Tibial artery (tissue), 4 donors: ENCODE results near the gene CABLES2.

ENCODE experiments used
- DNase-seq, 2 donors: peaks; one replicate each; pipeline ENCODE4 v3.0.0-alpha.2; 2019
- H3K27ac ChIP-seq, 2 donors: fragments of 200-600 bp; sonication (generic) in 1 of 2; 1 replicate in 1 of 2; 2 replicates in 1 of 2; pipeline ENCODE4 v1.5.1; 2018 to 2019; ENCODE audit warnings: mild to moderate bottlenecking in 1 of 2
- H3K27me3 ChIP-seq, 2 donors: fragments of 200-600 bp; sonication (generic) in 1 of 2; one replicate each; pipeline versions ENCODE4 v1.5.1 to v1.6.0; 2016 to 2019
- H3K36me3 ChIP-seq, 3 donors: fragments of 200-600 bp; sonication (generic) in 2 of 3; one replicate each; pipeline ENCODE4 v1.5.1; 2016 to 2019; ENCODE audit warnings: mild to moderate bottlenecking in 2 of 3
- H3K4me1 ChIP-seq, 4 donors: fragments of 200-600 bp; sonication (generic) in 2 of 4; 1 replicate in 3 of 4; 2 replicates in 1 of 4; pipeline ENCODE4 v1.5.1; 2016 to 2019
- H3K4me3 ChIP-seq, 2 donors: fragments of 200-600 bp; sonication (generic) in 1 of 2; 1 replicate in 1 of 2; 2 replicates in 1 of 2; pipeline ENCODE4 v1.5.1; 2018 to 2019; ENCODE audit warnings: mild to moderate bottlenecking in 2 of 2
- H3K9me3 ChIP-seq, 3 donors: fragments of 200-600 bp; sonication (generic) in 1 of 3; one replicate each; pipeline ENCODE4 v1.5.1; 2016 to 2019
- intact Hi-C: fragments of 100-400 bp; cut with DNase I; formaldehyde crosslinking; loops from one replicate; pipeline ENCODE4 v1.15.0; 2023; ENCODE audit warnings: low total_unique reads
- TF ChIP-seq, protein P1 (sequence below), 2 experiments: fragments of 200-600 bp in 1 of 2; fragments of 450-650 bp in 1 of 2; IDR thresholded peaks; one replicate each; pipeline ENCODE4 v1.5.1; 2017 to 2019; ENCODE audit warnings: antibody characterized with exemption in 2 of 2, mild to moderate bottlenecking in 1 of 2, moderate library complexity in 1 of 2

CABLES2 gene

DNA sequence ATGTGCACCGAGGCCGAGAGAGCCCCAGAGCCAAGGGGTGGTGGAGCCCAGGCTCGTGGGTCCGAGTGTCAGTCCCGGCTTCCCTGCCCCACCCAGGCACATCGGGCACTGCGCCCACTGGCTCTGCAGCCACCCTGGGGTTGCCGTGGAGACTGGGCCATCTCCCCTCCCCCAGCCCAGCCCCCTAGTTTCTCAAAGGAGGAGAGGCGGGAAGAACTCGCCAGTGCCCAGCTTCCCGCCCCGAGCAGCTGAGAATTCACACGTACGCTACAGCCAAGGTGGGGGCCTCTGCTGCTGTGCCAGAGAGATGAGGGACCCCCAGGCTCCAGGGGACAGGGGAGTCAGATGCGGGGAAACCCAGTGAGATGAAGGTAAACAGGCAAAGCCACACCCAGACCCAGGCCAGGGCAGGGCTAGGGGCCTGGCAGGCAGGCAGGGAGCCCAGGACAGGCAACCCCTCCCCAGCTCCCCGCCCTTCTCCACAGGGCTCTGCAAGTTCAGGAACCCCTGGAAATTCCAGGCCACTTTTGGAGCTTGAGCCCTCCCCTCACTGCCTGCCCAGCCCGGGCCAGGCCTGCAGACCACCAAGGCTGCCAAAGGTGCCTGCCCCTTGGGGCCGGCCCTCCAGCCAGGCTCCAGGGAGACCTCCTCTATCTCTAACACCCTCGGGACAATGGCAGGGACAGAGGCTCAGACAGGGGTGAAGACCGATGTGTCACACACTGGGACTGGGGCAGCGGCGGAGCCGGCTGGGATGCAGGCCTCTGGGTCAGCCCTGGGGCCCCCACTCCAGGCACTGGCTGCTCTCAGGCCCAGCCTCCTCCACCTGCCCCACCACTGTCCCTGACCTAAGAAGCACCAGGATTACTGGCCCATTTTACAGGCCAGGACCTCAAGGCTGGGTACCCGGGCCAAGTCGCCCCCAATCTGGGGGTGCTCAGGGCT, 46.0 kb downstream of the CABLES2 start:
- Histone ChIP-seq H3K9me3 (no peaks in the 10 kb centered on the region), H3K4me3 (no peak overlapping the region), H3K36me3 (peaks cover 0 to 14% (median 0%) of the 10 kb centered on the region in 3 donors), H3K27me3 (no peaks in the 10 kb centered on the region), H3K4me1 (peaks cover 6 to 97% (median 92%) of the 10 kb centered on the region in 4 donors), H3K27ac (peak overlapping the region; percentile 96 to 98)
- intact Hi-C loops, result no loop called here
- DNase-seq, result peak in 1 of 2 donors; percentile 85
- TF ChIP-seq, protein P1, sequence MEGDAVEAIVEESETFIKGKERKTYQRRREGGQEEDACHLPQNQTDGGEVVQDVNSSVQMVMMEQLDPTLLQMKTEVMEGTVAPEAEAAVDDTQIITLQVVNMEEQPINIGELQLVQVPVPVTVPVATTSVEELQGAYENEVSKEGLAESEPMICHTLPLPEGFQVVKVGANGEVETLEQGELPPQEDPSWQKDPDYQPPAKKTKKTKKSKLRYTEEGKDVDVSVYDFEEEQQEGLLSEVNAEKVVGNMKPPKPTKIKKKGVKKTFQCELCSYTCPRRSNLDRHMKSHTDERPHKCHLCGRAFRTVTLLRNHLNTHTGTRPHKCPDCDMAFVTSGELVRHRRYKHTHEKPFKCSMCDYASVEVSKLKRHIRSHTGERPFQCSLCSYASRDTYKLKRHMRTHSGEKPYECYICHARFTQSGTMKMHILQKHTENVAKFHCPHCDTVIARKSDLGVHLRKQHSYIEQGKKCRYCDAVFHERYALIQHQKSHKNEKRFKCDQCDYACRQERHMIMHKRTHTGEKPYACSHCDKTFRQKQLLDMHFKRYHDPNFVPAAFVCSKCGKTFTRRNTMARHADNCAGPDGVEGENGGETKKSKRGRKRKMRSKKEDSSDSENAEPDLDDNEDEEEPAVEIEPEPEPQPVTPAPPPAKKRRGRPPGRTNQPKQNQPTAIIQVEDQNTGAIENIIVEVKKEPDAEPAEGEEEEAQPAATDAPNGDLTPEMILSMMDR (IDR thresholded peaks at IDR 0.05), result no peak

DNA sequence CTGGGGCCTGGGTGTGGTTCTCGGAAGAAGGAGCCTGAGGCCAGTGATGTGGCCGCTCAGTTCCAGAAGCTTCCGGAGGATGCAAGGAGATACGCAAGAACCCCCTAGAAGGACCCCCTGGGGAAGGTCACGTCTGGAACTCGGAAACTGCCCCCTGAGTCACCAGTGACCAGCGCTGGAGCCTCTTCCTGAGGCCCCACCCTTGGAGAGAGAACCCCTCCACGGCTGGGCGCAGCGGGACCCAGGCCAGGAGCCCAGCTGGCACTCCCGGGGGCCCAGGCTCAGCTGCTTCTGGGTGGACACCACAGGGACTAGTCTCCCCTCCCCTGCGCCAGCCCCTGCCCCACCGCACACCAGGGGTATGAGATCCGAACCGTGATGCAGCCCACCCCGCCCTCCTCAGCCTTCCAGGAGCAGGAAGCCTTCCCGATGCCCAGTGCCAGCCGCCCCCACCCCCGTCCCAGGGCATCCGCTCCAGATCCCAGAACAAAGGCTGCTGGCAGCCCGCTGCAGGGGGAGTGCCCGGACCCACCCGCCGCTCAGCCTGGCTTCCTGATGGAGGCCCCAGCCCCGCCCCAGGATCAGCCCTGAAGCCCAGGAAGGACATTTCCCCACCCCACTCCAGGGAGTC, 47.5 kb downstream of the CABLES2 start:
- peak overlapping the region; percentile 41 to 49 for H3K4me3 ChIP-seq
- H3K36me3 ChIP-seq, result peaks cover 0 to 14% (median 0%) of the 10 kb centered on the region in 3 donors
- DNase-seq, result peak in 1 of 2 donors; percentile 88
- H3K27me3 ChIP-seq, result no peaks in the 10 kb centered on the region
- TF ChIP-seq, protein P1 (IDR thresholded peaks at IDR 0.05), result no peak
- peaks cover 14 to 98% (median 96%) of the 10 kb centered on the region in 4 donors for H3K4me1 ChIP-seq
- intact Hi-C loops, result no loop called here
- H3K9me3 ChIP-seq, result no peaks in the 10 kb centered on the region
- H3K27ac ChIP-seq, result peak overlapping the region; percentile 96 to 97

DNA sequence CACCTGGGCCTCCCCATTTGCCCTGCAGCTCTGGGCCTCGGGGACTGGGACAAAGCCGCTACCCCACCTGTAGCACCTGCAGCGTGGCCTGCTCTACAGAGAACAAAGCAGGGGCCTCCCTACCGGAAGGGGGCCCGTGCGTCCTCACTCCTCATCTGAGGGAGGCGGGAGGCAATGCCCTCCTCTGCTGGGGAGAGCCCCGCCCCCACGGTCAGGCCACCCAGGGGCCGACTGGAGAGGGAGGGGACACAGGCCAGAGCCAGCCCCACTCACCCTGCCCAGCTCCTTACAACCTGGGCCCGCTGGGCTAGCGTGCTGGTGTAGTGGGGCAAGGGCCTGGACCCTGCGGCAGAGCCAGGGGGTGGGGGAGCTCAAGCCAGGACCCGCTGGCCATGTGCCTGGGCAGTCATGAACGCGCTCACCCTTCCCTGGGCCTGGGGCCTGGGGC, 48.0 kb downstream of the CABLES2 start:
- Histone ChIP-seq H3K4me3 (peak overlapping the region; percentile 41 to 49), H3K4me1 (peaks cover 14 to 98% (median 96%) of the 10 kb centered on the region in 4 donors), H3K27ac (peak overlapping the region; percentile 96 to 97), H3K27me3 (no peaks in the 10 kb centered on the region), H3K9me3 (no peaks in the 10 kb centered on the region), H3K36me3 (peaks cover 0 to 14% (median 0%) of the 10 kb centered on the region in 3 donors)
- intact Hi-C loops, result no loop called here
- TF ChIP-seq, protein P1 (IDR thresholded peaks at IDR 0.05), result no peak
- peak in 1 of 2 donors; percentile 81 for DNase-seq

DNA sequence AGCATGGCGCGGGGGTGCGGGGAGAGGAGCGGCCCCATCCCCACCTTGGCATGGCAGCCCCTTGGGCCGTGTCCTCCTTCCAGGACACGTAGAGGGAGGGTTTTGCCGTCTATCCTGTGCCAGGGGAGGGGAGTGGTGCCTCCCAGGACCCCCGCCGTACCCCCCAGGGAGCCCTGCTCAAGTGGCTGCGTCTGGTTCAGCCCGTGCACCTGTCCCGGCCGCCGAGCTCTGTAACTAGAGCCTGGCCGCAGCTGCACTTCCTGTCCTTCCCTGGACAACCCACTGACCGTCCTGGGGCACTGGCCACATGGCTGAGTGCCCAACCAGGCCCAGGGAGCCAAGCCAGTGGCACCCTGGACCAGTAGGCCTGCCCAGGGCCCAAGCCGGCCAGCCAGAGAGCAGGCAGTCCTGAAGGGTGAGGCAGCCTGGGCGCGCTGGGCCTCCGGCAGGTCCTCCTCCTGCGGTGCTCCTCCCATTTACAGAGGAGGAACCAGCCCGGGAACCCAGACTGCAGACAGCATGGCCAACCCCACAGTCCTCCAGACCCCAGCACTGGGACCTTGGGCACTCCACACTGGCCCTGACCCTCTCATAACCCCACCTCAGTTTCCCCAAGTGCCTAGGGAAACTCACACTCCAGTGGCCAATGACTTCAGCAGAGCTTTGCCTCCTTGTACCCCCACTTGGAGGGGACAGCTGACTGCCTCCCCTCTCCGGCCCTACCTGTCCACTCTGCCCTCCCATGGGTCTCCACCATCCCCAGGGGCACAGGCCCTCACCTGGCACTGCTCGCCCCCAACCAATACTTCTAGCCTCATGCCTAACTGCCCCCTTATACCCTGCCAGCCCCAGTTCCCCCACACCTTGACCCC, 48.7 kb downstream of the CABLES2 start:
- Histone ChIP-seq H3K27ac (peak overlapping the region; percentile 96 to 97), H3K4me1 (peaks cover 14 to 98% (median 96%) of the 10 kb centered on the region in 4 donors), H3K27me3 (no peaks in the 10 kb centered on the region), H3K9me3 (no peaks in the 10 kb centered on the region), H3K4me3 (peak overlapping the region; percentile 41 to 49), H3K36me3 (peaks cover 0 to 14% (median 0%) of the 10 kb centered on the region in 3 donors)
- TF ChIP-seq, protein P1 (IDR thresholded peaks at IDR 0.05), result no peak
- DNase-seq, result peak; percentile 53 to 93
- intact Hi-C loops, result no loop called here

DNA sequence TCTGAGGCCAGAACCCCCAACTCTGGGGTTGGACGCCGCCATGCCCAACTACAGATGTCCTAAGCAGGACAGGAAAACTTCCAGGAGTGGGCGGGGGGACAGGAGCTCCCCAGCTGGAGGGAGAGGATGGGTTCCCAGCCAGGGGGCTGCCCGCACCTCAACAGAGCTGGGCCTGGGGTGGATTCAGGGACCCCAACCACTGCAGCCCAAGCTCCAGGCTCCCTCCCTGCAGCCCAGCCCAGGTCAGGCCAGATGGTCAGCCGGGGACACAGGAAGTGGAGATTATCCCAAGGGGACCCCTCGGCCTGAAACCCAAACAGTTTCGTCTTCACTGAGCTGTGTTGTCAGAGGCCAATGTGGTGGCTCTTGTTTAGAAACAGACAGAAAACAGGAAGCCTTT, 49.4 kb downstream of the CABLES2 start:
- peak overlapping the region; percentile 96 to 97 for H3K27ac ChIP-seq
- intact Hi-C loops, result no loop called here
- peaks cover 0 to 14% (median 0%) of the 10 kb centered on the region in 3 donors for H3K36me3 ChIP-seq
- TF ChIP-seq, protein P1 (IDR thresholded peaks at IDR 0.05), result no peak
- DNase-seq, result no peak
- peak overlapping the region; percentile 41 to 49 for H3K4me3 ChIP-seq
- H3K9me3 ChIP-seq, result no peaks in the 10 kb centered on the region
- H3K4me1 ChIP-seq, result peaks cover 15 to 98% (median 96%) of the 10 kb centered on the region in 4 donors
- H3K27me3 ChIP-seq, result no peaks in the 10 kb centered on the region
